Spleen (tissue), 11 donors: ENCODE results near the gene NHERF2. TPM values are rescaled to one million over a fixed set of nuclear protein-coding genes. Genes with fewer than 3 reads are reported as not detected.

Experiments used
- DNase-seq: peaks from one replicate; pipeline ENCODE4 v3.0.0-alpha.2; 2020
- H3K27ac ChIP-seq, 8 donors: fragments of 200-600 bp; sonication (generic) in 7 of 8; 1 replicate in 4 of 8; 2 replicates in 4 of 8; pipeline versions ENCODE4 v1.5.0 to v1.8.0; 2016 to 2021; ENCODE audit warnings: inconsistent platforms in 4 of 8, mild to moderate bottlenecking in 4 of 8, moderate library complexity in 1 of 8
- H3K27me3 ChIP-seq, 7 donors: fragments of 200-600 bp; sonication (generic) in 6 of 7; replicated peaks in 1 of 7; 1 replicate in 4 of 7; 2 replicates in 3 of 7; pipeline versions ENCODE4 v1.5.0 to v1.8.0; 2016 to 2021; ENCODE audit warnings: inconsistent platforms in 3 of 7, mild to moderate bottlenecking in 1 of 7
- H3K36me3 ChIP-seq, 6 donors: fragments of 200-600 bp; sonication (generic) in 5 of 6; 1 replicate in 4 of 6; 2 replicates in 2 of 6; pipeline versions ENCODE4 v1.5.0 to v1.8.0; 2016 to 2021; ENCODE audit warnings: inconsistent platforms in 2 of 6
- H3K4me1 ChIP-seq, 6 donors: fragments of 200-600 bp; sonication (generic) in 5 of 6; 1 replicate in 3 of 6; 2 replicates in 3 of 6; pipeline versions ENCODE4 v1.5.0 to v1.8.0; 2016 to 2021; ENCODE audit warnings: inconsistent platforms in 3 of 6
- H3K4me3 ChIP-seq, 8 donors: fragments of 200-600 bp; sonication (generic) in 7 of 8; 1 replicate in 4 of 8; 2 replicates in 4 of 8; pipeline versions ENCODE4 v1.5.0 to v1.8.0; 2016 to 2021; ENCODE audit warnings: inconsistent platforms in 4 of 8, mild to moderate bottlenecking in 4 of 8, moderate library complexity in 2 of 8
- H3K9me3 ChIP-seq, 8 donors: fragments of 200-600 bp; sonication (generic) in 7 of 8; 1 replicate in 4 of 8; 2 replicates in 4 of 8; pipeline versions ENCODE4 v1.5.0 to v1.8.0; 2016 to 2021; ENCODE audit warnings: inconsistent platforms in 4 of 8
- CTCF ChIP-seq, 11 experiments: fragments of 200-600 bp in 7 of 11; fragments of 450-650 bp in 4 of 11; sonication (generic) in 4 of 11; IDR thresholded peaks in 8 of 11; conservative IDR thresholded peaks in 3 of 11; 1 replicate in 7 of 11; 2 replicates in 4 of 11; pipeline versions ENCODE4 v1.4.0 to v1.8.0; 2016 to 2021; ENCODE audit warnings: antibody characterized with exemption in 11 of 11, inconsistent platforms in 4 of 11, mild to moderate bottlenecking in 1 of 11
- POLR2A ChIP-seq, 3 donors: fragments of 450-650 bp; IDR thresholded peaks; one replicate each; pipeline ENCODE4 v1.5.1; 2017; ENCODE audit warnings: antibody characterized with exemption in 3 of 3, mild to moderate bottlenecking in 1 of 3
- POLR2AphosphoS5 ChIP-seq, 3 donors: sonication (generic); formaldehyde crosslinking; IDR thresholded peaks; one replicate each; pipeline ENCODE4 v1.5.1; 2017; ENCODE audit warnings: antibody characterized with exemption in 3 of 3
- WGBS, 5 donors: extraction: QIAGEN DNeasy Blood & Tissue Kit in 3 of 5; methylation state at CpG; one replicate each; pipeline versions ENCODE4 v1.1.5 to v1.1.7; 2013 to 2018; 5-methylcytosine and 5-hydroxymethylcytosine counted together
- intact Hi-C: fragments of 100-400 bp; cut with DNase I; formaldehyde crosslinking; loops from one replicate; pipeline ENCODE4 v1.15.0; 2023; ENCODE audit warnings: low total_unique reads
- polyA plus RNA-seq, 3 donors: library from polyadenylated mRNA; stranded (reverse); fragments of 200-250 nt; gene quantifications; one replicate each; pipeline ENCODE4 v1.2.1, GENCODE V29; 2013
- total RNA-seq, 7 donors: library from RNA; depleted of rRNA in 3 of 7; stranded (reverse); fragments of >200 nt in 3 of 7; fragmentation: NEBNext Ultra II Directional in 4 of 7; extraction: Animal tissue kit (Norgen Biotek cat#: 25700) in 4 of 7; gene quantifications; one replicate each; pipeline versions ENCODE4 v1.1.0 to v1.2.1, GENCODE V29; 2016 to 2021
- donor health status: healthy with polysubstance abuse.
- donor health status: DM: no; HTN: no; CAD: no; lungs with moderate emphysema.
- donor health status: DM: no; HTN: no; CAD: no.
- donor health status: Bipolar disorder and iron deficiency.
- donor health status: healthy.
- donor health status: DM: no; HTN: no; CAD: no.
- donor health status: DM: yes; HTN: yes; CAD: no.

The NHERF2 gene
- total and polyA plus RNA-seq, 10 donors, result 62.4 to 218 (median 112) TPM

GRCh38 chr16:2013527-2013926, 13.2 kb upstream of the NHERF2 start:
- H3K27ac ChIP-seq, result no peak overlapping the region
- 89 to 94% (median 91%) methylated on average over 14 to 15 of the region's 15 CpGs for WGBS, 5 donors
- peaks cover 11 to 18% (median 16%) of the 10 kb centered on the region in 6 donors for H3K4me1 ChIP-seq
- H3K9me3 ChIP-seq, result no peaks in the 10 kb centered on the region
- no peak overlapping the region for H3K4me3 ChIP-seq
- TF ChIP-seq CTCF (IDR thresholded peaks at IDR 0.05 in 8 of 11, conservative IDR thresholded peaks at IDR 0.05 in 3 of 11) (no peak), POLR2A (IDR thresholded peaks at IDR 0.05) (no peak), POLR2AphosphoS5 (IDR thresholded peaks at IDR 0.05) (no peak)
- H3K27me3 ChIP-seq, result peaks cover 0 to 19% (median 0%) of the 10 kb centered on the region in 7 donors
- H3K36me3 ChIP-seq, result no peaks in the 10 kb centered on the region
- DNase-seq, result no peak
- intact Hi-C loops, result no loop called here

GRCh38 chr16:2015117-2015946, 11.4 kb upstream of the NHERF2 start:
- DNase-seq, result no peak
- TF ChIP-seq POLR2A (IDR thresholded peaks at IDR 0.05) (no peak), CTCF (IDR thresholded peaks at IDR 0.05 in 8 of 11, conservative IDR thresholded peaks at IDR 0.05 in 3 of 11) (no peak), POLR2AphosphoS5 (IDR thresholded peaks at IDR 0.05) (no peak)
- H3K9me3 ChIP-seq, result no peaks in the 10 kb centered on the region
- peaks cover 0 to 37% (median 15%) of the 10 kb centered on the region in 7 donors for H3K27me3 ChIP-seq
- H3K4me1 ChIP-seq, result peaks cover 6 to 17% (median 15%) of the 10 kb centered on the region in 6 donors
- 85 to 94% (median 86%) methylated on average over 24 of the region's 24 CpGs for WGBS, 5 donors
- no peak overlapping the region for H3K4me3 ChIP-seq
- no peak overlapping the region for H3K27ac ChIP-seq
- H3K36me3 ChIP-seq, result no peaks in the 10 kb centered on the region
- intact Hi-C loops, result no loop called here

GRCh38 chr16:2015947-2016208, 10.8 kb upstream of the NHERF2 start:
- Histone ChIP-seq H3K9me3 (no peaks in the 10 kb centered on the region), H3K4me3 (no peak overlapping the region), H3K4me1 (peaks cover 8 to 18% (median 15%) of the 10 kb centered on the region in 6 donors), H3K36me3 (no peaks in the 10 kb centered on the region), H3K27ac (no peak overlapping the region), H3K27me3 (peaks cover 0 to 42% (median 20%) of the 10 kb centered on the region in 7 donors)
- WGBS, 5 donors, result 85 to 93% (median 86%) methylated on average over 7 of the region's 7 CpGs
- TF ChIP-seq POLR2AphosphoS5 (IDR thresholded peaks at IDR 0.05), result no peak
- no peak for TF ChIP-seq POLR2A (IDR thresholded peaks at IDR 0.05)
- TF ChIP-seq CTCF (IDR thresholded peaks at IDR 0.05 in 8 of 11, conservative IDR thresholded peaks at IDR 0.05 in 3 of 11), result no peak
- no peak for DNase-seq
- intact Hi-C loops, result no loop called here

GRCh38 chr16:2016407-2016922, 10.2 kb upstream of the NHERF2 start:
- 30 to 43% (median 39%) methylated on average over 8 to 13 of the region's 13 CpGs for WGBS, 5 donors
- Histone ChIP-seq H3K4me3 (no peak overlapping the region), H3K36me3 (no peaks in the 10 kb centered on the region), H3K4me1 (peaks cover 8 to 21% (median 15%) of the 10 kb centered on the region in 6 donors), H3K27me3 (peaks cover 0 to 48% (median 26%) of the 10 kb centered on the region in 7 donors), H3K27ac (no peak overlapping the region), H3K9me3 (no peaks in the 10 kb centered on the region)
- TF ChIP-seq POLR2A (IDR thresholded peaks at IDR 0.05) (no peak), POLR2AphosphoS5 (IDR thresholded peaks at IDR 0.05) (no peak), CTCF (IDR thresholded peaks at IDR 0.05 in 8 of 11, conservative IDR thresholded peaks at IDR 0.05 in 3 of 11) (peak in 6 of 11 experiments; percentile 15 to 54 (median 39))
- intact Hi-C loops, result no loop called here
- peak; percentile 65 for DNase-seq
